WTC11 (cell line): ENCODE results near the gene PSMF1. TPM values are rescaled to one million over a fixed set of nuclear protein-coding genes. Genes with fewer than 3 reads are reported as not detected.

Experiments used
- ATAC-seq: fragments of 200-7000 bp; cut with Tn5 transposase; 2 replicates; pipeline ENCODE4 v1.10.0; 2021; ENCODE audit warnings: mild to moderate bottlenecking, moderate library complexity
- Bru-seq: library from RNA; stranded (reverse); fragments of 400-500 nt; gene quantifications from one replicate; lab custom pipeline; 2021; lab: Mats Ljungman, UMichigan
- CTCF ChIA-PET: fragments of 300-600 bp; sonication (Branson Sonifier 250); formaldehyde crosslinking; loops from one replicate; lab custom pipeline; 2021; ENCODE audit warnings: antibody characterized with exemption; lab: Charles Lee
- POLR2A ChIA-PET: fragments of 350-600 bp; sonication (Branson Sonifier 250); formaldehyde crosslinking; loops from one replicate; lab custom pipeline; 2021; ENCODE audit warnings: antibody characterized with exemption; lab: Charles Lee
- DNase-seq: peaks from one replicate; pipeline ENCODE4 v3.0.0; 2021; ENCODE audit warnings: low spot score
- H3K27ac Mint-ChIP-seq: 2 replicates; pipeline ENCODE4 v1.8.0; 2021; ENCODE audit warnings: mixed read lengths
- H3K27me3 Mint-ChIP-seq: 2 replicates; pipeline ENCODE4 v1.8.0; 2021; ENCODE audit warnings: low read depth, mild to moderate bottlenecking, moderate library complexity, mixed read lengths
- H3K36me3 Mint-ChIP-seq: 2 replicates; pipeline ENCODE4 v1.8.0; 2021; ENCODE audit warnings: mixed read lengths
- H3K4me1 Mint-ChIP-seq: 2 replicates; pipeline ENCODE4 v1.8.0; 2022; ENCODE audit warnings: mixed read lengths
- H3K4me3 Mint-ChIP-seq: 2 replicates; pipeline ENCODE4 v1.8.0; 2021; ENCODE audit warnings: mild to moderate bottlenecking, moderate library complexity, mixed read lengths
- H3K9me3 Mint-ChIP-seq: 2 replicates; pipeline ENCODE4 v1.8.0; 2021; ENCODE audit warnings: mixed read lengths
- ATF3 ChIP-seq: sonication (generic); formaldehyde crosslinking; conservative IDR thresholded peaks from 2 replicates; pipeline ENCODE4 v1.8.1; 2022; ENCODE audit warnings: mild to moderate bottlenecking, missing genetic modification reagents
- E2F1 ChIP-seq: sonication (generic); formaldehyde crosslinking; IDR thresholded peaks from 2 replicates; pipeline ENCODE4 v1.8.0; 2022; ENCODE audit warnings: mild to moderate bottlenecking, missing genetic modification reagents
- ERG ChIP-seq: fragments of 250-450 bp; sonication (Bioruptor Pico); IDR thresholded peaks from 2 replicates; pipeline ENCODE4 v1.8.0; 2021; ENCODE audit warnings: mild to moderate bottlenecking
- FOXJ3 ChIP-seq: sonication (generic); formaldehyde crosslinking; IDR thresholded peaks from 2 replicates; pipeline ENCODE4 v1.9.0; 2021; ENCODE audit warnings: missing genetic modification reagents, mild to moderate bottlenecking, borderline replicate concordance
- FOXK1 ChIP-seq: sonication (generic); formaldehyde crosslinking; IDR thresholded peaks from 2 replicates; pipeline ENCODE4 v1.8.0; 2022; ENCODE audit warnings: mild to moderate bottlenecking, moderate library complexity, missing genetic modification reagents
- GABPB1 ChIP-seq: sonication (generic); formaldehyde crosslinking; IDR thresholded peaks from 2 replicates; pipeline ENCODE4 v1.8.1; 2023; ENCODE audit warnings: mild to moderate bottlenecking, missing genetic modification reagents
- HMGA2 ChIP-seq: fragments of 250-450 bp; sonication (Bioruptor Pico); IDR thresholded peaks from 2 replicates; pipeline ENCODE4 v1.4.0; 2021; ENCODE audit warnings: mild to moderate bottlenecking, moderate library complexity
- JUN ChIP-seq: sonication (generic); formaldehyde crosslinking; IDR thresholded peaks from 2 replicates; pipeline ENCODE4 v1.8.0; 2023; ENCODE audit warnings: mild to moderate bottlenecking, missing genetic modification reagents
- MXD4 ChIP-seq: fragments of 250-450 bp; sonication (Bioruptor Pico); IDR thresholded peaks from 2 replicates; pipeline ENCODE4 v1.8.0; 2021; ENCODE audit warnings: mild to moderate bottlenecking, moderate library complexity, borderline replicate concordance
- PREB ChIP-seq: sonication (generic); formaldehyde crosslinking; IDR thresholded peaks from 2 replicates; pipeline ENCODE4 v1.8.1; 2022; ENCODE audit warnings: mild to moderate bottlenecking, missing genetic modification reagents, moderate library complexity, borderline replicate concordance
- SMAD3 ChIP-seq: sonication (generic); formaldehyde crosslinking; IDR thresholded peaks from 2 replicates; pipeline ENCODE4 v1.8.0; 2022; ENCODE audit warnings: missing genetic modification reagents, mild to moderate bottlenecking, borderline replicate concordance
- SMAD4 ChIP-seq: sonication (generic); formaldehyde crosslinking; IDR thresholded peaks from 2 replicates; pipeline ENCODE4 v1.8.0; 2022; ENCODE audit warnings: mild to moderate bottlenecking, missing genetic modification reagents
- SOX15 ChIP-seq: fragments of 250-450 bp; sonication (Bioruptor Pico); IDR thresholded peaks from 2 replicates; pipeline ENCODE4 v1.9.0; 2021; ENCODE audit warnings: mild to moderate bottlenecking
- SP1 ChIP-seq: sonication (generic); formaldehyde crosslinking; conservative IDR thresholded peaks from 2 replicates; pipeline ENCODE4 v1.8.1; 2022; ENCODE audit warnings: missing genetic modification reagents
- TP53 ChIP-seq: sonication (generic); formaldehyde crosslinking; IDR thresholded peaks from 2 replicates; pipeline ENCODE4 v1.8.1; 2023; ENCODE audit warnings: mild to moderate bottlenecking, missing genetic modification reagents
- ZBTB21 ChIP-seq: sonication (generic); formaldehyde crosslinking; IDR thresholded peaks from 2 replicates; pipeline ENCODE4 v1.8.1; 2023; ENCODE audit warnings: mild to moderate bottlenecking, missing genetic modification reagents, borderline replicate concordance
- ZBTB43 ChIP-seq: sonication (generic); formaldehyde crosslinking; IDR thresholded peaks from 2 replicates; pipeline ENCODE4 v1.8.1; 2023; ENCODE audit warnings: mild to moderate bottlenecking, missing genetic modification reagents
- ZNF138 ChIP-seq: sonication (generic); formaldehyde crosslinking; conservative IDR thresholded peaks from 2 replicates; pipeline ENCODE4 v1.8.1; 2022; ENCODE audit warnings: mild to moderate bottlenecking, moderate library complexity, missing genetic modification reagents
- ZNF396 ChIP-seq: fragments of 250-450 bp; sonication (Bioruptor Pico); IDR thresholded peaks from 2 replicates; pipeline ENCODE4 v1.8.0; 2021; ENCODE audit warnings: mild to moderate bottlenecking, moderate library complexity, borderline replicate concordance
- ZNF423 ChIP-seq: fragments of 250-450 bp; sonication (Bioruptor Pico); IDR thresholded peaks from 2 replicates; pipeline ENCODE4 v2.1.2; 2022; ENCODE audit warnings: mild to moderate bottlenecking, moderate library complexity
- ZSCAN18 ChIP-seq: fragments of 250-450 bp; sonication (Bioruptor Pico); IDR thresholded peaks from 2 replicates; pipeline ENCODE4 v2.1.2; 2022; ENCODE audit warnings: mild to moderate bottlenecking, moderate library complexity
- long read RNA-seq, 3 experiments: library from RNA in 1 of 3; library from capped mRNA in 1 of 3; library from polyadenylated mRNA in 1 of 3; unstranded in 2 of 3; stranded (forward) in 1 of 3; transcript quantifications; one replicate each; pipeline ENCODE4 v2.0.0, GENCODE V29; 2021
- total RNA-seq: library from RNA; stranded (reverse); gene quantifications from 3 replicates; pipeline ENCODE4 v1.2.3, GENCODE V29; 2021
- TF ChIP-seq, protein P1 (sequence below): sonication (generic); formaldehyde crosslinking; IDR thresholded peaks from 2 replicates; pipeline ENCODE4 v1.8.0; 2022; ENCODE audit warnings: mild to moderate bottlenecking, missing genetic modification reagents
- TF ChIP-seq, protein P2 (sequence below): sonication (generic); formaldehyde crosslinking; IDR thresholded peaks from 2 replicates; pipeline ENCODE4 v1.8.1; 2023; ENCODE audit warnings: mild to moderate bottlenecking, missing genetic modification reagents, moderate library complexity
- TF ChIP-seq, protein P3 (sequence below): fragments of 250-450 bp; sonication (Bioruptor Pico); IDR thresholded peaks from 2 replicates; pipeline ENCODE4 v1.9.0; 2021; ENCODE audit warnings: moderate library complexity, mild to moderate bottlenecking, inconsistent platforms, borderline replicate concordance

Gene PSMF1, protein sequence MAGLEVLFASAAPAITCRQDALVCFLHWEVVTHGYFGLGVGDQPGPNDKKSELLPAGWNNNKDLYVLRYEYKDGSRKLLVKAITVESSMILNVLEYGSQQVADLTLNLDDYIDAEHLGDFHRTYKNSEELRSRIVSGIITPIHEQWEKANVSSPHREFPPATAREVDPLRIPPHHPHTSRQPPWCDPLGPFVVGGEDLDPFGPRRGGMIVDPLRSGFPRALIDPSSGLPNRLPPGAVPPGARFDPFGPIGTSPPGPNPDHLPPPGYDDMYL
- total RNA-seq (97.3 to 113 TPM (median 107 TPM) in 3 replicates), Bru-seq, nascent RNA (percentile 87 among the genes with signal in this experiment)
- long read RNA-seq, experiment 1, full-length matches to known transcripts = 218 of 248 reads
- long read RNA-seq, experiment 1, partial matches to known transcripts = 5 of 248 reads
- long read RNA-seq, experiment 1, other reads (novel, unspliced or antisense) = 25 of 248 reads
- long read RNA-seq, experiment 2, full-length matches to known transcripts = 63 of 89 reads
- long read RNA-seq, experiment 2, partial matches to known transcripts = 4 of 89 reads
- long read RNA-seq, experiment 2, other reads (novel, unspliced or antisense) = 22 of 89 reads
- long read RNA-seq, experiment 3, full-length matches to known transcripts = 49 of 56 reads
- long read RNA-seq, experiment 3, partial matches to known transcripts = 2 of 56 reads
- long read RNA-seq, experiment 3, other reads (novel, unspliced or antisense) = 5 of 56 reads

DNA sequence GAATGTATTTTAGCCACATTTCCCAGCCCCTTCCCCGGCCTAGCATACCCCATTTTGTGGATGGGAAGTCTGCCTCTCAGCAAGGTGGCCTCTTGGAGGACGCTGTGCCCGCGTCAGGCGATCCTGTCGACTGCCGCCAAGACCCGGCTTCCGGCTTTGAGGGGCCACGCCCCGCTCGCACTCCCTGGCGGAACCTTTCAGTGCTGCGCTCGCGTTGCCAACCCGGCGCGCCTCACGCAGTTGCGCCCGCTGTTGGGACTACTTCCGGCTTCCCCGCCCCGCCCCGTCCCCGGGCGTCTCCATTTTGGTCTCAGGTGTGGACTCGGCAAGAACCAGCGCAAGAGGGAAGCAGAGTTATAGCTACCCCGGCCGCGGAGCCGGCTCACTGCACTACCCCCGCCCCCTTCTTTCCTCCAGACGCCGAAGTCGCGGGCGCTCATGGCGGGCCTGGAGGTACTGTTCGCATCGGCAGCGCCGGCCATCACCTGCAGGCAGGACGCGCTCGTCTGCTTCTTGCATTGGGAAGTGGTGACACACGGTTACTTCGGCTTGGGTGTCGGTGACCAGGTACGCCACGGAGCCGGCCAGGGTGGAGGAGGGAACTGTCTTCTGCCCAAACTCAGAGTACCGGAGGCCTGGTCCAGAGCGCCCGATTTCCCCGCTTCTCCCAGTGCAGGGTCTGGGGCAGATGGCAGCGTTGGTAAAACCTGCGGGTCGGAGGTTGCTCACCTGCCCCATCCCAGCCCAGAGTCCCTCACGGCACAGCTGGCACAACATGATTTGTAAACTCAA, at the start of gene PSMF1:
Gene PSMF1 (plus strand): TSS at position 267 of the 792 bp plus-strand sequence. CDS start 172 bp downstream, at position 439.
- peak; percentile 90 for ATAC-seq
- Mint-ChIP-seq H3K27ac (peak within 1 kb of the TSS; percentile 29), H3K9me3 (no peaks in the 10 kb centered on the region), H3K4me1 (peaks cover 36% of the 10 kb centered on the region), H3K27me3 (peaks cover 6% of the 10 kb centered on the region), H3K36me3 (peaks cover 9% of the 10 kb centered on the region), H3K4me3 (peak within 1 kb of the TSS; percentile 95)
- ChIA-PET POLR2A (no interaction called here), CTCF (interaction anchor here (1.0 to 3.5 kb wide), 2 partner anchors 10 to 195 kb away, joined by 3 to 17 read pairs; no protein-coding TSS in a partner anchor)
- DNase-seq = peak; percentile 92
- no peak for TF ChIP-seq ZNF396 (CRISPR knock-in tag)
- no peak for TF ChIP-seq ERG
- no peak for TF ChIP-seq PREB (CRISPR knock-in tag)
- no peak for TF ChIP-seq JUN (CRISPR knock-in tag)
- TF ChIP-seq TP53 (CRISPR knock-in tag) = 0 out of 2 replicates have a peak, but pooled peaks have one; percentile 50
- TF ChIP-seq ZSCAN18 (CRISPR knock-in tag) = no peak
- no peak; the same call in 1 of the 2 replicates for TF ChIP-seq ZBTB21 (CRISPR knock-in tag)
- no peak for TF ChIP-seq ATF3 (CRISPR knock-in tag)
- no peak for TF ChIP-seq ZNF423 (CRISPR knock-in tag)
- TF ChIP-seq GABPB1 (CRISPR knock-in tag) = peak; percentile 96
- no peak for TF ChIP-seq SOX15 (CRISPR knock-in tag)
- no peak; the same call in 1 of the 2 replicates for TF ChIP-seq ZNF138 (CRISPR knock-in tag)
- TF ChIP-seq SP1 (CRISPR knock-in tag) = peak; percentile 99
- TF ChIP-seq FOXK1 (CRISPR knock-in tag) = peak; percentile 89
- TF ChIP-seq, protein P1, sequence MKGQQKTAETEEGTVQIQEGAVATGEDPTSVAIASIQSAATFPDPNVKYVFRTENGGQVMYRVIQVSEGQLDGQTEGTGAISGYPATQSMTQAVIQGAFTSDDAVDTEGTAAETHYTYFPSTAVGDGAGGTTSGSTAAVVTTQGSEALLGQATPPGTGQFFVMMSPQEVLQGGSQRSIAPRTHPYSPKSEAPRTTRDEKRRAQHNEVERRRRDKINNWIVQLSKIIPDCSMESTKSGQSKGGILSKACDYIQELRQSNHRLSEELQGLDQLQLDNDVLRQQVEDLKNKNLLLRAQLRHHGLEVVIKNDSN = peak; percentile 38; the same call in 1 of the 2 replicates
- peak; percentile 52; the same call in 1 of the 2 replicates for TF ChIP-seq ZBTB43 (CRISPR knock-in tag)
- TF ChIP-seq FOXJ3 (CRISPR knock-in tag) = no peak
- TF ChIP-seq, protein P2, sequence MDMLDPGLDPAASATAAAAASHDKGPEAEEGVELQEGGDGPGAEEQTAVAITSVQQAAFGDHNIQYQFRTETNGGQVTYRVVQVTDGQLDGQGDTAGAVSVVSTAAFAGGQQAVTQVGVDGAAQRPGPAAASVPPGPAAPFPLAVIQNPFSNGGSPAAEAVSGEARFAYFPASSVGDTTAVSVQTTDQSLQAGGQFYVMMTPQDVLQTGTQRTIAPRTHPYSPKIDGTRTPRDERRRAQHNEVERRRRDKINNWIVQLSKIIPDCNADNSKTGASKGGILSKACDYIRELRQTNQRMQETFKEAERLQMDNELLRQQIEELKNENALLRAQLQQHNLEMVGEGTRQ = 0 out of 2 replicates have a peak, but pooled peaks have one; percentile 45
- TF ChIP-seq MXD4 (CRISPR knock-in tag) = no peak
- no peak for TF ChIP-seq HMGA2 (CRISPR knock-in tag)
- TF ChIP-seq, protein P3, sequence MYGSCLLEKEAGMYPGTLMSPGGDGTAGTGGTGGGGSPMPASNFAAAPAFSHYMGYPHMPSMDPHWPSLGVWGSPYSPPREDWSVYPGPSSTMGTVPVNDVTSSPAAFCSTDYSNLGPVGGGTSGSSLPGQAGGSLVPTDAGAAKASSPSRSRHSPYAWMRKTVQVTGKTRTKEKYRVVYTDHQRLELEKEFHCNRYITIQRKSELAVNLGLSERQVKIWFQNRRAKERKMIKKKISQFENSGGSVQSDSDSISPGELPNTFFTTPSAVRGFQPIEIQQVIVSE (CRISPR knock-in tag) = no peak
- TF ChIP-seq SMAD4 = no peak
- TF ChIP-seq E2F1 (CRISPR knock-in tag) = peak; percentile 37; the same call in 1 of the 2 replicates
- peak; percentile 49; the same call in 1 of the 2 replicates for TF ChIP-seq SMAD3 (CRISPR knock-in tag)
